Suprapubic skin (tissue), 4 donors: Measurements from ENCODE around the gene TMEM143. TPM values are rescaled to one million over a fixed set of nuclear protein-coding genes. Genes with fewer than 3 reads are reported as not detected.
"Not testable (repeated sequence)": the region's sequence is repeated elsewhere in the genome, so short reads cannot be mapped to it uniquely, and the experiment has no call there.

Source experiments
- DNase-seq, 2 donors: peaks; one replicate each; pipeline ENCODE4 v3.0.0-alpha.2; 2019; ENCODE audit warnings: low spot score in 2 of 2
- H3K27ac ChIP-seq: fragments of 200-600 bp; sonication (generic); one replicate; pipeline ENCODE4 v1.5.1; 2019
- H3K27me3 ChIP-seq: fragments of 200-600 bp; sonication (generic); one replicate; pipeline ENCODE4 v1.5.1; 2019
- H3K36me3 ChIP-seq: fragments of 200-600 bp; sonication (generic); one replicate; pipeline ENCODE4 v1.5.1; 2019
- H3K4me1 ChIP-seq: fragments of 200-600 bp; sonication (generic); one replicate; pipeline ENCODE4 v1.5.1; 2019
- H3K4me3 ChIP-seq: fragments of 200-600 bp; sonication (generic); one replicate; pipeline ENCODE4 v1.5.1; 2019; ENCODE audit warnings: mild to moderate bottlenecking
- H3K9me3 ChIP-seq: fragments of 200-600 bp; sonication (generic); one replicate; pipeline ENCODE4 v1.5.1; 2019
- CTCF ChIP-seq, 2 donors: fragments of 200-600 bp in 1 of 2; fragments of 450-650 bp in 1 of 2; sonication (generic) in 1 of 2; IDR thresholded peaks; one replicate each; pipeline ENCODE4 v1.5.1; 2016 to 2019; ENCODE audit warnings: antibody characterized with exemption in 2 of 2, mild to moderate bottlenecking in 1 of 2, moderate library complexity in 1 of 2
- EP300 ChIP-seq: sonication (generic); formaldehyde crosslinking; IDR thresholded peaks from one replicate; pipeline ENCODE4 v1.6.1; 2017; ENCODE audit warnings: antibody characterized with exemption
- POLR2A ChIP-seq, 2 donors: fragments of 450-650 bp; IDR thresholded peaks; one replicate each; pipeline ENCODE4 v1.6.1; 2017; ENCODE audit warnings: antibody characterized with exemption in 2 of 2, mild to moderate bottlenecking in 2 of 2, moderate library complexity in 2 of 2
- POLR2AphosphoS5 ChIP-seq, 3 donors: sonication (generic); formaldehyde crosslinking; IDR thresholded peaks; one replicate each; pipeline ENCODE4 v1.6.1; 2017; ENCODE audit warnings: antibody characterized with exemption in 3 of 3
- WGBS: methylation state at CpG from one replicate; pipeline ENCODE4 v1.1.5; 2018; 5-methylcytosine and 5-hydroxymethylcytosine counted together
- total RNA-seq, 4 donors: library from RNA; depleted of rRNA; stranded (reverse); fragments of >200 nt; gene quantifications; one replicate each; pipeline ENCODE4 v1.1.0, GENCODE V29; 2016

TMEM143 gene
- total RNA-seq, 4 donors from 2014 or later: 7.8 to 14.7 (median 9.3) TPM

- DNase-seq: no peak
- 96% methylated on average over 19 of the region's 21 CpGs for WGBS
- Histone ChIP-seq H3K4me3 (no peak overlapping the region), H3K36me3 (no peaks in the 10 kb centered on the region), H3K27ac (no peak overlapping the region), H3K4me1 (peaks cover 40% of the 10 kb centered on the region), H3K9me3 (no peaks in the 10 kb centered on the region), H3K27me3 (no peaks in the 10 kb centered on the region)
- TF ChIP-seq EP300: no peak
- TF ChIP-seq POLR2A (IDR thresholded peaks at IDR 0.05): no peak
- no peak for TF ChIP-seq POLR2AphosphoS5 (IDR thresholded peaks at IDR 0.05)
- no peak for TF ChIP-seq CTCF (IDR thresholded peaks at IDR 0.05)
Observed at GRCh38 chr19:48318286-48318987, 45.3 kb downstream of the TMEM143 start.

GRCh38 chr19:48317708-48317960, 46.1 kb downstream of the TMEM143 start:
- H3K27ac ChIP-seq, DNase-seq, H3K4me3 ChIP-seq, H3K27me3 ChIP-seq, H3K36me3 ChIP-seq, H3K9me3 ChIP-seq: not testable (repeated sequence)
- peaks cover 33% of the 10 kb centered on the region for H3K4me1 ChIP-seq
- 64% methylated on average over 9 of the region's 9 CpGs for WGBS

- peaks cover 16% of the 10 kb centered on the region for H3K4me1 ChIP-seq
- no peak overlapping the region for H3K27ac ChIP-seq
- H3K36me3 ChIP-seq: no peaks in the 10 kb centered on the region
- no peak for DNase-seq
- TF ChIP-seq POLR2AphosphoS5 (IDR thresholded peaks at IDR 0.05): no peak
- no peak for TF ChIP-seq CTCF (IDR thresholded peaks at IDR 0.05)
- no peak for TF ChIP-seq EP300
- TF ChIP-seq POLR2A (IDR thresholded peaks at IDR 0.05): no peak
- H3K4me3 ChIP-seq: no peak overlapping the region
- no peaks in the 10 kb centered on the region for H3K27me3 ChIP-seq
- no peaks in the 10 kb centered on the region for H3K9me3 ChIP-seq
- WGBS: 71% methylated on average over 7 of the region's 7 CpGs
Observed at GRCh38 chr19:48315712-48316111, 48.0 kb downstream of the TMEM143 start.

GRCh38 chr19:48311384-48311783, 52.4 kb downstream of the TMEM143 start:
- no peaks in the 10 kb centered on the region for H3K27me3 ChIP-seq
- peaks cover 18% of the 10 kb centered on the region for H3K4me1 ChIP-seq
- TF ChIP-seq POLR2A (IDR thresholded peaks at IDR 0.05): no peak
- no peak for TF ChIP-seq POLR2AphosphoS5 (IDR thresholded peaks at IDR 0.05)
- TF ChIP-seq CTCF (IDR thresholded peaks at IDR 0.05): no peak
- no peak for TF ChIP-seq EP300
- 91% methylated on average over 10 of the region's 11 CpGs for WGBS
- no peak overlapping the region for H3K27ac ChIP-seq
- no peaks in the 10 kb centered on the region for H3K36me3 ChIP-seq
- no peak for DNase-seq
- no peaks in the 10 kb centered on the region for H3K9me3 ChIP-seq
- no peak overlapping the region for H3K4me3 ChIP-seq

GRCh38 chr19:48310227-48310626, 53.5 kb downstream of the TMEM143 start:
- no peak for TF ChIP-seq POLR2A (IDR thresholded peaks at IDR 0.05)
- TF ChIP-seq EP300: no peak
- TF ChIP-seq CTCF (IDR thresholded peaks at IDR 0.05): no peak
- no peak for TF ChIP-seq POLR2AphosphoS5 (IDR thresholded peaks at IDR 0.05)
- Histone ChIP-seq H3K4me3 (no peak overlapping the region), H3K4me1 (peaks cover 18% of the 10 kb centered on the region), H3K27ac (no peak overlapping the region), H3K36me3 (no peaks in the 10 kb centered on the region), H3K27me3 (no peaks in the 10 kb centered on the region), H3K9me3 (no peaks in the 10 kb centered on the region)
- no peak for DNase-seq
- WGBS: 63% methylated on average over 7 of the region's 7 CpGs

GRCh38 chr19:48309731-48310130, 54.0 kb downstream of the TMEM143 start:
- not testable (repeated sequence) for H3K9me3 ChIP-seq, H3K36me3 ChIP-seq, H3K4me3 ChIP-seq, H3K27me3 ChIP-seq, DNase-seq, H3K27ac ChIP-seq
- WGBS: 56% methylated on average over 5 of the region's 5 CpGs
- peaks cover 18% of the 10 kb centered on the region for H3K4me1 ChIP-seq
